Stimulated activated CD8-positive, alpha-beta memory T cell treated with anti-CD3 and anti-CD28 coated beads, Interleukin-12 subunit alpha, Interleukin-12 subunit beta, amount 100 ng/mL, for 1 hour (primary cell): ENCODE data around the gene RASD1.
"Not testable (repeated sequence)": the region's sequence is repeated elsewhere in the genome, so short reads cannot be mapped to it uniquely, and the experiment has no call there.

Experiments
- DNase-seq: peaks from one replicate; pipeline ENCODE4 v3.0.0-alpha.2; 2020; ENCODE audit warnings: low read depth

RASD1 gene

GRCh38 chr17:17469358-17469757 is 26.8 kb downstream of the RASD1 start:
- DNase-seq: no peak

DNA sequence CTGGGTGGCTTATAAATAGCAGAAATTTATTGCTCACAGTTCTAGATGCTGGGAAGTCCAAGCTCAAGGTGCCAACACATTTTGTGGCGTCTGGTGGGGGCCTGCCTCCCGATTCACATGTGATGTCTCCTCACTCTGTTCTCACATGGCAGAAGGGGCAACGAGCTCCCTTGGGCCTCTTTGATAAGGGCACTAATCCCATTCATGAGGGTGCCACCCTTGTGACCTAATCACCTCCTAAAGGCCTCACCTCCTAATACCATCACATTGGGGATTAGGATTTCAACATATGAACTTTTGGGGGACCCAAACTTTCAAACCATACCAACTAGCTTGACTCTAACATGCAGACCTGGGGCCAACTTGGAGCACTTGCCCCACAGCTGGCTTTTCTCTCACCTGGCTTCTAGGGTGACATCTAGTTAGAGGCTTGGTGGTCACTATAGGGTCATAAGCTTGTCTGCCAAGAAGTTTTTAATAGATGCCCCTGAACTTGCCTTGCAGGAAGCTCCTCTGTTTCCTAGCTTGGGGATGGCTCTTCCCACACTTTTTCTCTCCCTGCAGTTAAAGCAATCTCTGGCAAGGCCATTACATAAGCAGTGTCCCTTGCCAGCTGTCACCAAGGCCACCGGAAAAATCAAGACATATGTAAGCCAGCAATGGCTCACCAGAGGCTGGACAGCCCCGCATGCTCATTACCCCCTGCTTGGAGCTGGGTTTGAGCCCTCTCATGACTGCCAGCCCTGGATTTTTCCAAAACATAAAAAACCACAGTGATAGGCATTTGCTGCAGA is 27.8 kb downstream of the RASD1 start:
- no peak for DNase-seq

- DNase-seq: no peak
Observed at GRCh38 chr17:17467720-17468119, 28.5 kb downstream of the RASD1 start.

DNA sequence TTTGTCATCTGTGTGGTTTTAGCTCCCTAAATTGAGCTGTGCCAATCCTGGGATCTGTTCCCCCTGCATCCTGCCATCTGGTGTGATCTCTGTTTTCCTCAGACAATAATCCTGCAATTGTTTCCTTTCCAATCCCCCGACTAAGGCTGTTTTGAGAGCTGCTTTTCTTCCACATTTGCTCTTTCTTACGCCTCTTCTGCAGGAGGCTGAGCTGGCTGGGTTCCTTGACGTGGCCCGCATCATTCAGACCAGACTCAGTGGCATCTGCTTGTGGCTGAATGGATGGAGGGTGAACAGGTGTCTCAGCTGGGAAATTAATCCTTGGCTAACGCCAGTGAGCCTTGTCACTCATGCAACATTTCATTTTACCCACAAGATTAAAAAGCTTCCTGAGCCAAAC is 29.2 kb downstream of the RASD1 start:
- DNase-seq: no peak

DNA sequence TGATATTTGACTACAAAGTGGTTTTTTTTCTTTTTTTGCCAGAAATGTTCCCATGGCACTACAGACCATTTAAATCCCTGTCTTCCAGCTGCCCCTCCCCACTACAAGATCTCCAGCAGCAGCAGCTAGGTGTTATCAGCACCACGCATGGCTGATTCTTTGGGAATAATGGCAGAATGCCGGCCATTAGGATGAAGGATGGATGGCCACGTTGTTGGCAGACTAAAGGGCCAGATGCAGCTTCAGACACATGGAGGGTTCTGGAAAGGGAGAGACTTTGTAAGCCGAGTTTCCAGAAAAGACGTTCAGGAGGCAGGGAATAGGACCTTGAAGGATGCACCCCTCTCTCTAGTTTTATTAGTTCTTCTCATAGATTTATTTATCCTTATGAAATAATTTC is 29.7 kb downstream of the RASD1 start:
- DNase-seq: no peak

DNA sequence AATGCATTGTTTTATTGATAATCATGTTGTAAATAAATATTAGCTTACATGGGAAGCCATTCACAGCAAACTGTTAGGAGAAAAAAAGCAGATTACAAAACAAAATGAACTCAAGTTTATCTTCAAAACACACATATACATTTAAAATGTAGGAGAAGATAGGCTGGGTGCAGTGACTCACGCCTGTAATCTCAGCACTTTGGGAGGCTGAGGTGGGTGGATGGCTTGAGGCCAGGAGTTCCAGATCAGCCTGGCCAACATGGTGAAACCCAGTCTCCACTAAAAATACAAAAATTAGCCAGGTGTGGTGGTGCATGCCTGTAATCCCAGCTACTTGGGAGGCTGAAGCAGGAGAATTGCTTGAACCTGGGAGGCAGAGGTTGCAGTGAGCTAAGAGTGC is 30.3 kb downstream of the RASD1 start:
- DNase-seq: not testable (repeated sequence)

DNA sequence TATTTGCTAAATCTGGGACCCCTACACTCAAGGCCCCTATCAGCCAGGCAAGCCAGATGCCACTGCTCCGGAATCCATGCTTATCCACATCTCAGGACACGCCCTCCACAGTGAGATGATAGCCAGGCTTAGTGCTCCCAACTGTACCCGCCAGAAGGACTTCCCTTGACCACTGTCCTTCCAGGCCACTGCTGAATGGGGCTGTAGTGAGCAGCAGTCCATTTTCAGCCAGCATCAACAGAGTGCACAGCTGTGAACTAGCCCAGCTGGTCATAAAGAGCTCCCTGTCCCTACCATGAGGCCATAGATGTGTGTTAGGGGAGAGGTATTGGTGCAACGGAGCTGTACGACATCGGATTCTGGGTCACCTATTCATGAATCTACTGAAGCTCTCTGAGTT is 32.4 kb downstream of the RASD1 start:
- DNase-seq: no peak

DNA sequence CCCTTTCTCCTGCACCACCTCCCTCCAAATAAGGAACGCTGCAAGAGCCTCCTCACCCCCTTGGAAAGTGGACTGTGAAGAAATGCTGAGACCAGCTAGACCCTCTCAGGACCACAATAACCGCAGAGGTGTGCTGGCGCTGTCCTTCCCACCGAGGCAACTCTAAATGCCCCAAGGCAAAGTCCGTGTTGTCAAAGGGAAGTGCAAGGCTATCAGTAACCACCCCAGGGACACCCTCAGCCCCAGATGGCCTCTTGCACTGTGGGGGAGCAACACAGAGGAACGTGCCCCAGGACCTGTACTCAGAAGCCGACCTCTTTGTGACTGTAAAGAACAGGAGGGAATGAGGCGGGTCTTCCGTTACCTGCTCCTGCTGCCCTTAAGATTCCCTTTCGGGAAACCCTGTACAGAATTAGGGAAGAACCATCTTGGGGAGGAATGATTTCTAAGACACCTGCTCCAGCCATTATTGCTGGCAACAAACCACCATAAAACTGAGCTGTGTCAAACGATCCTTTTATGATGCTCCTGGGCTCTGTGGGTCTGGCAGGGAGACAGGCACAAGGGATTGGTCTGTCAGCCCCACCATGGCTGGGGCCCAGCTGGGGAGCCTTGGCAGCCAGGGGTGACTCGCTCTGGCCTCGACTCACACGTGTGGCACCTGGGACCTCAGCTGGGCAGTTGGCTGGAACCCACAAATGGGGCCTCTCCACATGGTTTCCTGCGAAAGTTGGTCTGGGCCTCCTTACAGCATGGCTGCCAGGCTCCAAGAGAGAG is 34.0 kb downstream of the RASD1 start:
- DNase-seq: no peak

DNA sequence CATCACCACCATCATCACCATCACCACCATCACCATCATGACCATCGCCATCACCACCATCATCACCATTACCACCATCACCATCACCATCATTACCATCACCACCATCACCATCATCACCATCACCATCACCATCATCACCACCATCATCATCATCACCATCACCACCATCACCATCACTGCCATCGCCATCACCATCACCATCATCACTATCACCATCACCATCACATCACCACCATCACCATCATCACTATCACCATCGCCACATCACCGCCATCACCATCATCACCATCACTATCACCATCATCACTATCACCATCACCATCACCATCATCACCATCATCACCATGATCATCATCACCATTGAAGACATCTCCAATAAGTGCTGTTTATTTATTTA is 36.2 kb downstream of the RASD1 start:
- DNase-seq: no peak

DNA sequence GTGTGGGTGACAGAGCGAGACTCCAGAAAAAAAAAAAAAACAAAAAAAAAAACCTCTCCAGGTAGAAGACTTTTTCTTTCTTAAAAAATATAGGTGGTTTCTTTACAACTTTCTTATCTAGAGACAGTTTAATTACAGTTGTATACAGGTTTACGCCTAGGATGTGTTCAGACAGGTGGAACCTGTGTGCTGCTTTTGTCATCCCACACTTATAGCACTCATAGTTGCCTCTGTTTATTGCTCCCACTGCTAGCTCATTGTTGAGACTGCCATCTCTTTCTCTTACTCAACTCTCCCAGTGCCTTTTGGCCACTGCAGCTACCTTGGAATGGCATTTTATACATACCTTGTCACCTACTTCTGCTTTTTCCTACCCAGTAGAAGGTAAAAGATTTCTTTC is 38.5 kb downstream of the RASD1 start:
- DNase-seq: no peak

- no peak for DNase-seq
Observed at GRCh38 chr17:17456251-17456650, 39.9 kb downstream of the RASD1 start.

GRCh38 chr17:17455173-17455572 is 41.0 kb downstream of the RASD1 start:
- no peak for DNase-seq

DNA sequence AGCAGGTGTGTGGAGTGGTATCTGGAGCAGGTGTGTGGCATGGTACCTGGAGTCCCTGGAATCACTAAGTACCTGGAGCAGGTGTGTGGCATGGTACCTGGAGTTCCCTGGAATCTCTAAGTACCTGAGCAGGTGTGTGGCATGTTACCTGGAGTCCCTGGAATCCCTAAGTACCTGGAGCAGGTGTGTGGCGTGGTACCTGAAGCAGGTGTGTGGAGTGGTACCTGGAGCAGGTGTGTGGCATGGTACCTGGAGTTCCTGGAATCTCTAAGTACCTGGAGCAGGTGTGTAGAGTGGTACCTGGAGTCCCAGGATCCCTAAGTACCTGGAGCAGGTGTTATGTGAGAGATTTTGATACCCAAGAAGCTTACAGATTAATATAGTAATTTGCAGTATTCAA is 41.5 kb downstream of the RASD1 start:
- not testable (repeated sequence) for DNase-seq

GRCh38 chr17:17454276-17454675 is 41.9 kb downstream of the RASD1 start:
- no peak for DNase-seq

GRCh38 chr17:17453088-17453487 is 43.1 kb downstream of the RASD1 start:
- no peak for DNase-seq

- DNase-seq: no peak
Observed at GRCh38 chr17:17448723-17449122, 47.5 kb downstream of the RASD1 start.

DNA sequence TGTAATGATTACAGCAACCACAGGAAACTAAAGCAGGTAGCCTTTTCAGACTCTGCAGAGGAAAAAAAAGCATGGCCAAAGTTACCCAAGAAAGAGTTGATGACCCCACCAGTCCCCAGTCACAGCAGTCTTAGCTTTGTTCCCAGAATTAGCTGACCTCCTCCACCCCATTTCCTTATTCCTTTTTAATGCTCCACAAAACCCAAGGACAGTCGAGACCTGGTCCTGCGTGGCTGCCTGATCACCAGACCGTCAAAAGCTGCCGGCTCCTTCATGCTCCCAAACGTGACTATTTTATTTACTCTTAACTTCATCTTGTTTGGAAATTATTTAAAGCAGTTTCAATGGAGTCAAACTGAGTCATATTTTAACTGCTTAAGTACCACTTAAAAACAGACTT is 48.1 kb downstream of the RASD1 start:
- DNase-seq: no peak

- DNase-seq: no peak
Observed at GRCh38 chr17:17447264-17447663, 48.9 kb downstream of the RASD1 start.

DNA sequence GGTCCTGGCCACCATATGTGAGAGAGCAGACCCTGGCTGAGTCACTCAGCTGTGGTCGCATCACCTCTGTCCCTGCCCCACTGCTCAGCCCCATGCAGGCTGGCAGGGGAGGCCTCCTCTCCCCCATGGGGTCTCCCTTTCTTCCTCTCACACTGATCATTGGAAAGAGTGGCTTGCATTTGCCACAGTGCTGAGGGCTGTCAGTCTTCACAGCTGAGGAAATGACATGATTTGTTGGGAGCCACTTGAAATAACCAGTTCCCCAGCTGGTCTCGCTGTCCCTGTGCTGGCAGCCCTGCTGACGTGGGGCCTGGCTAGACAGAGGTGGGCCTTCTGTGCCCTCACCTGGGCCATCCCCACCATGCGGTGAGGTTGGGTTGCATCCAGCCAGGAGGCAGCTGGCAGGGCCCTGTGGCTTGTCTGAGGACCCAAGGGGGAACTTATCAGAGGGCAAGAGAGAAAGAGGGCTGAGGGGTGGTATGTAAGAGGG is 49.5 kb downstream of the RASD1 start:
- no peak for DNase-seq

DNA sequence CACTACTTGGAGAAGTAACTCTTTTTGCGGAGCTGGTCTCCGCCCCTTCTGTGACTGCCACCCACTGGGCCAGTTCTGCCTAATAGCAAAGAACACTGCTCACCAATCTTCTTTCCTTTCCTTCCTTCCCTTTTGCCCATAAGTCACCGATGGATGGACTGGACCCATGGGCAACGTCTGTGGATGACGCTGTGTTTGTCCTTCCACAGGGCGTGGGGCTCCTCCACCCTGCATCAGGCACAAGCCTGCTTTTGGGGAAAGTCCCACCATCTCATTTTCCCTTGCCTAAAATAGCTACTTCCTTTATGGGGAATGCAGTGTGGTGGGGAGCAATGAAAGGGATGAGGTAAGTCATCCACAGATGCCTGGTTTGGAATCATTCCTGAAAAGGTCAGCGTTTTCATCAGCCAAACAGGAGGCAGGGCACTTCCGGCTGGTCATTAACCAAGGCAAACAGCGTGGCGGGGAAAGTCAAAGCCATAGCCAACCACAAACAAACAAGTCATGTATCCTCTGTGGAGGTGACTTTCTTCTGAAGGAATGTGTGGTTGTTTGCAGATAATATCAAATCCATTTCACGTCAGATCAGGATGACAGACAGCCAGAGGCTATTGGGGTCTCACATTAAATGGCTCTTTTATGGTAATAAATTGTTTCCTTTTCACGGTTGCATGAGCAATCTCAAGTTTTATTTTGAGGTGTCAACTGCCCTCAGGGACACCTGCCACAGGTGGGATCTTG is 50.1 kb downstream of the RASD1 start:
- DNase-seq: no peak

GRCh38 chr17:17445296-17445924 is 50.8 kb downstream of the RASD1 start:
- no peak for DNase-seq
